Mesendoderm (in vitro differentiated cells): ENCODE data around the gene SLC7A5. TPM values are rescaled to one million over a fixed set of nuclear protein-coding genes. Genes with fewer than 3 reads are reported as not detected.
A peak's percentile ranks its signal among the peaks of the same experiment; 100 is the strongest.
"Not testable (repeated sequence)": the region's sequence is repeated elsewhere in the genome, so short reads cannot be mapped to it uniquely, and the experiment has no call there.

Experiments used
- DNase-seq: peaks from one replicate; pipeline ENCODE4 v3.0.0; 2013
- H2AK5ac ChIP-seq: 2 replicates; pipeline ENCODE4 v1.6.1; 2013; ENCODE audit warnings: low read length, inconsistent platforms
- H2BK120ac ChIP-seq: 2 replicates; pipeline ENCODE4 v1.6.1; 2013; ENCODE audit warnings: low read depth, mild to moderate bottlenecking, low read length, moderate library complexity, mixed read lengths
- H2BK15ac ChIP-seq: replicated peaks from 2 replicates; pipeline ENCODE4 v1.6.1; 2013; ENCODE audit warnings: low read depth, mild to moderate bottlenecking, moderate library complexity
- H2BK5ac ChIP-seq: 2 replicates; pipeline ENCODE4 v1.6.1; 2013; ENCODE audit warnings: low read length, inconsistent platforms
- H3K18ac ChIP-seq: 2 replicates; pipeline ENCODE4 v1.6.1; 2013; ENCODE audit warnings: mild to moderate bottlenecking, low read length, mixed read lengths
- H3K23ac ChIP-seq: one replicate; pipeline ENCODE4 v1.6.1; 2013; ENCODE audit warnings: low read length
- H3K27ac ChIP-seq: 2 replicates; pipeline ENCODE4 v1.5.1; 2013; ENCODE audit warnings: low read depth, mild to moderate bottlenecking, inconsistent platforms, low read length, moderate library complexity
- H3K27me3 ChIP-seq: 2 replicates; pipeline ENCODE4 v1.6.1; 2013; ENCODE audit warnings: low read length, control low read depth, mild to moderate bottlenecking, inconsistent platforms; ENCODE audit not compliant: insufficient read depth, poor library complexity
- H3K36me3 ChIP-seq: 2 replicates; pipeline ENCODE4 v1.6.1; 2013; ENCODE audit warnings: low read length, inconsistent platforms; ENCODE audit not compliant: control insufficient read depth, insufficient read depth
- H3K4ac ChIP-seq: one replicate; pipeline ENCODE4 v1.6.1; 2013; ENCODE audit warnings: low read depth, mild to moderate bottlenecking, low read length, moderate library complexity
- H3K4me1 ChIP-seq: 2 replicates; pipeline ENCODE4 v1.6.1; 2013; ENCODE audit warnings: low read depth, low read length, inconsistent platforms; ENCODE audit not compliant: control insufficient read depth
- H3K4me2 ChIP-seq: 2 replicates; pipeline ENCODE4 v1.6.1; 2013; ENCODE audit warnings: low read length
- H3K4me3 ChIP-seq: 2 replicates; pipeline ENCODE4 v1.5.1; 2013; ENCODE audit warnings: mild to moderate bottlenecking, low read length
- H3K56ac ChIP-seq: one replicate; pipeline ENCODE4 v1.6.1; 2013; ENCODE audit warnings: low read length
- H3K79me1 ChIP-seq: 2 replicates; pipeline ENCODE4 v1.6.1; 2013; ENCODE audit warnings: low read length, inconsistent platforms
- H3K79me2 ChIP-seq: 2 replicates; pipeline ENCODE4 v1.6.1; 2013; ENCODE audit warnings: mild to moderate bottlenecking, low read length; ENCODE audit not compliant: control insufficient read depth, insufficient read depth
- H3K9ac ChIP-seq: 2 replicates; pipeline ENCODE4 v1.6.1; 2013; ENCODE audit warnings: low read length, inconsistent platforms
- H4K5ac ChIP-seq: one replicate; pipeline ENCODE4 v1.6.1; 2013; ENCODE audit warnings: low read length
- H4K8ac ChIP-seq: one replicate; pipeline ENCODE4 v1.6.1; 2013; ENCODE audit warnings: low read depth, mild to moderate bottlenecking, control low read depth, low read length, moderate library complexity
- WGBS: extraction: QIAGEN DNeasy Blood & Tissue Kit; methylation state at CpG from one replicate; pipeline ENCODE4 v1.1.7; 2013; ENCODE audit warnings: low lambda C conversion rate, missing lambda C conversion rate; ENCODE audit not compliant: insufficient coverage; ENCODE audit errors: extremely low coverage; 5-methylcytosine and 5-hydroxymethylcytosine counted together
- polyA plus RNA-seq, 2 experiments: library from polyadenylated mRNA; stranded (reverse); fragments of 200-250 nt; gene quantifications; one replicate each; pipeline ENCODE4 v1.2.3, GENCODE V29; 2013

SLC7A5 gene
- 742 TPM for polyA plus RNA-seq (2013, experiment 1 of 2)
- polyA plus RNA-seq (2013, experiment 2 of 2), result 732 TPM

- Histone ChIP-seq H3K4me3 (peak within 1 kb of the TSS; percentile 73), H3K4ac (peak within 1 kb of the TSS; percentile 88), H3K4me2 (peak within 1 kb of the TSS; percentile 57), H3K27ac (peak within 1 kb of the TSS; percentile 94), H3K18ac (peak within 1 kb of the TSS; percentile 82), H3K56ac (peak within 1 kb of the TSS; percentile 89), H3K9ac (peak within 1 kb of the TSS; percentile 91), H3K79me2 (peaks cover 42% of the 10 kb centered on the region)
- H3K23ac ChIP-seq, H4K5ac ChIP-seq, H2BK15ac ChIP-seq, H3K79me1 ChIP-seq, H2BK5ac ChIP-seq, H3K27me3 ChIP-seq, H4K8ac ChIP-seq, H2BK120ac ChIP-seq, H3K36me3 ChIP-seq, H3K4me1 ChIP-seq, H2AK5ac ChIP-seq: not testable (repeated sequence)
- peak; percentile 98 for DNase-seq
- WGBS, result no CpG with 5 or more reads among the region's 109 CpGs
Observed at GRCh38 chr16:87869061-87869878, at the start of gene SLC7A5. SLC7A5 (minus strand) TSS chr16:87869507; CDS start chr16:87869422, 85 bp downstream.

GRCh38 chr16:87918338-87918737, 49.0 kb upstream of the SLC7A5 start:
- H3K79me2 ChIP-seq, result no peaks in the 10 kb centered on the region
- H2BK5ac ChIP-seq, result no peak overlapping the region
- no CpG with 5 or more reads among the region's 13 CpGs for WGBS
- H3K4me3 ChIP-seq, result no peak overlapping the region
- no peak overlapping the region for H4K8ac ChIP-seq
- no peak overlapping the region for H3K23ac ChIP-seq
- H2BK15ac ChIP-seq, result no peak overlapping the region
- no peak overlapping the region for H2AK5ac ChIP-seq
- H3K4me2 ChIP-seq, result no peak overlapping the region
- H3K27ac ChIP-seq, result no peak overlapping the region
- no peaks in the 10 kb centered on the region for H3K79me1 ChIP-seq
- no peak overlapping the region for H4K5ac ChIP-seq
- H3K4me1 ChIP-seq, result no peaks in the 10 kb centered on the region
- H3K56ac ChIP-seq, result no peak overlapping the region
- H3K18ac ChIP-seq, result no peak overlapping the region
- no peak overlapping the region for H3K9ac ChIP-seq
- no peaks in the 10 kb centered on the region for H3K27me3 ChIP-seq
- DNase-seq, result no peak
- no peak overlapping the region for H3K4ac ChIP-seq
- no peaks in the 10 kb centered on the region for H3K36me3 ChIP-seq
- H2BK120ac ChIP-seq, result no peak overlapping the region

- H3K4ac ChIP-seq, result no peak overlapping the region
- no peak overlapping the region for H4K8ac ChIP-seq
- H4K5ac ChIP-seq, result no peak overlapping the region
- H3K36me3 ChIP-seq, result no peaks in the 10 kb centered on the region
- no peak overlapping the region for H2AK5ac ChIP-seq
- H2BK120ac ChIP-seq, result no peak overlapping the region
- H3K23ac ChIP-seq, result no peak overlapping the region
- H3K27ac ChIP-seq, result no peak overlapping the region
- H3K9ac ChIP-seq, result no peak overlapping the region
- H3K79me2 ChIP-seq, result no peaks in the 10 kb centered on the region
- WGBS, result no CpG with 5 or more reads among the region's 9 CpGs
- no peak overlapping the region for H3K4me3 ChIP-seq
- H3K56ac ChIP-seq, result no peak overlapping the region
- no peak overlapping the region for H3K4me2 ChIP-seq
- H3K27me3 ChIP-seq, result no peaks in the 10 kb centered on the region
- no peak overlapping the region for H2BK5ac ChIP-seq
- no peaks in the 10 kb centered on the region for H3K79me1 ChIP-seq
- H2BK15ac ChIP-seq, result no peak overlapping the region
- no peak overlapping the region for H3K18ac ChIP-seq
- no peak for DNase-seq
- H3K4me1 ChIP-seq, result no peaks in the 10 kb centered on the region
Observed at GRCh38 chr16:87917503-87917902, 48.2 kb upstream of the SLC7A5 start.

GRCh38 chr16:87914812-87915211, 45.5 kb upstream of the SLC7A5 start:
- Histone ChIP-seq H3K4me3 (no peak overlapping the region), H3K18ac (no peak overlapping the region), H3K4me2 (no peak overlapping the region), H3K56ac (no peak overlapping the region), H3K9ac (no peak overlapping the region), H3K23ac (no peak overlapping the region), H3K27ac (no peak overlapping the region), H4K5ac (no peak overlapping the region), H3K4me1 (no peaks in the 10 kb centered on the region), H2BK5ac (no peak overlapping the region), H3K79me2 (no peaks in the 10 kb centered on the region), H2BK120ac (no peak overlapping the region), H3K27me3 (no peaks in the 10 kb centered on the region), H3K79me1 (no peaks in the 10 kb centered on the region), H2BK15ac (no peak overlapping the region), H3K36me3 (no peaks in the 10 kb centered on the region), H3K4ac (no peak overlapping the region), H4K8ac (no peak overlapping the region), H2AK5ac (no peak overlapping the region)
- DNase-seq, result no peak
- WGBS, result no CpG with 5 or more reads among the region's 25 CpGs

GRCh38 chr16:87914021-87914725, 44.9 kb upstream of the SLC7A5 start:
- not testable (repeated sequence) for DNase-seq, H4K8ac ChIP-seq, H3K4me1 ChIP-seq, H3K36me3 ChIP-seq, H3K79me2 ChIP-seq, H2BK5ac ChIP-seq, H3K9ac ChIP-seq, H2BK120ac ChIP-seq, H3K4ac ChIP-seq, H3K79me1 ChIP-seq, H2AK5ac ChIP-seq, H3K27ac ChIP-seq, H3K18ac ChIP-seq, H3K27me3 ChIP-seq, H2BK15ac ChIP-seq, H3K4me2 ChIP-seq, H3K23ac ChIP-seq, H3K56ac ChIP-seq, H3K4me3 ChIP-seq, H4K5ac ChIP-seq
- no CpG with 5 or more reads among the region's 27 CpGs for WGBS
